ENCODE measurements around the gene METTL3. TPM values are rescaled to one million over a fixed set of nuclear protein-coding genes. Genes with fewer than 3 reads are reported as not detected.

METTL3 gene
- total and polyA plus RNA-seq, 2 of the 13 experiments (the other 11 are each of a cell fraction or from before 2014, with no cell fraction given) = 123 to 130 TPM

DNA sequence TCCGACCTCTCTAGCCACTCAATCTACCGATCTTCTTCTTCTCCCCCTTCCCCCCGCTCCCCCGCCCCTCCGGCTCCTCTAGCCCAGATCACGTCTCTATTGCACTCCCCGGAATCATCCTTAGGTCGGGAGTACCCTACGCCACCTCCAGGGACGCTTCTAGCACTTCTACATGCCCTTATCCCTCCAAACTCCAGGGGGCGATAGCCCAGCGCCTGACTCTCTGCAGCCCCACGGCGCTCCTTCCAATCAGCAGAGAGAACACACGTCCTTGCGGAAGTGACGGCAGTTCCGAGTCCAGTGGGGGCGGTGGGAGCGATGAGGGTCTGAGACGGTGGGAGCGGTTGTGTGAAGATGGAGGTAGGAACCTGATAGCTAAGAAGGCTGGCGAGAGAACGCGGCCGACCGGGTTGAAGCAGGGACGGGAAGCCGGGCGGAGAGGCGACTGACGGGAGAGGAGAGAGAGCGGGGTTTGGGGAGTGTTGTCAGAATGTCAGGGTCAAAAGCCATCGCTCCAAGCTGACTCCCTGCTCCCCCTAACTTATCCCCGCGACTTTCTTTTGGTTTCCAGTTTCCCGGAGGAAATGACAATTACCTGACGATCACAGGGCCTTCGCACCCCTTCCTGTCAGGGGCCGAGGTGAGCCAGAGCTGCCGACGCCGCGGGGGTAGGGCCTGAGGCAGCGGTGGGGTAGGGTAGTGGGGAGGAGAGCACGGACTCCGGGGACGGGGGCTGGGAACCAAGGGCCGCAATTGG lies 34.0 kb downstream of the METTL3 start, which contains the start of the genes RAB2B and TOX4 (continued):
- TF ChIP-seq MLLT10 (CRISPR knock-in tag; IDR thresholded peaks at IDR 0.05) (no peak), ZNF879 (CRISPR knock-in tag; IDR thresholded peaks at IDR 0.05) (0 out of 2 replicates have a peak, but pooled peaks have one; percentile 65), ZNF275 (CRISPR knock-in tag; IDR thresholded peaks at IDR 0.05; ENCODE audit: borderline replicate concordance) (peak; percentile 92), TMF1 (CRISPR knock-in tag; IDR thresholded peaks at IDR 0.05; ENCODE audit: low read depth) (peak; percentile 52), PRMT3 (CRISPR knock-in tag; IDR thresholded peaks at IDR 0.05; ENCODE audit: borderline replicate concordance, low read depth) (no peak), NFE2 (CRISPR knock-in tag; IDR thresholded peaks at IDR 0.05) (no peak), TFDP1 (CRISPR knock-in tag; IDR thresholded peaks at IDR 0.05; ENCODE audit: borderline replicate concordance) (peak; percentile 51; the same call in 1 of the 2 replicates), ZNF577 (CRISPR knock-in tag; IDR thresholded peaks at IDR 0.05; ENCODE audit: borderline replicate concordance, low read depth) (no peak; the same call in 1 of the 2 replicates), REST (IDR thresholded peaks at IDR 0.05; ENCODE audit: borderline replicate concordance in 1 of 2, low read depth in 1 of 2, low read length in 2 of 2) (0 out of 4 replicates have a peak, but pooled peaks of 1 of the 2 experiments have one; percentile 29), ZSCAN9 (CRISPR knock-in tag; IDR thresholded peaks at IDR 0.05; ENCODE audit: borderline replicate concordance) (peak; percentile 92), MED13 (CRISPR knock-in tag; IDR thresholded peaks at IDR 0.05) (no peak; the same call in 1 of the 2 replicates), CREBL2 (CRISPR knock-in tag; IDR thresholded peaks at IDR 0.05; ENCODE audit: borderline replicate concordance) (0 out of 2 replicates have a peak, but pooled peaks have one; percentile 69), CBX2 (IDR thresholded peaks at IDR 0.05; ENCODE audit: low read depth, low read length) (no peak), CBX2 (CRISPR knock-in tag; IDR thresholded peaks at IDR 0.05; ENCODE audit: low read depth) (no peak; the same call in 1 of the 2 replicates), BCL6 (CRISPR knock-in tag; IDR thresholded peaks at IDR 0.05) (peak; percentile 70), SMARCC2 (IDR thresholded peaks at IDR 0.05) (no peak), SRF (IDR thresholded peaks at IDR 0.05; ENCODE audit: low read depth, low read length) (peak; percentile 24; the same call in 1 of the 2 replicates), ZNF788 (CRISPR knock-in tag; IDR thresholded peaks at IDR 0.05; ENCODE audit: borderline replicate concordance) (peak; percentile 88), STAG1 (CRISPR knock-in tag; IDR thresholded peaks at IDR 0.05) (peak; percentile 29; the same call in 1 of the 2 replicates), ZNF296 (CRISPR knock-in tag; conservative IDR thresholded peaks at IDR 0.05) (no peak; the same call in 1 of the 2 replicates), POLR2AphosphoS5 (IDR thresholded peaks at IDR 0.05; ENCODE audit: low read depth, low read length) (peak; percentile 98), PAF1 (CRISPR knock-in tag; IDR thresholded peaks at IDR 0.05) (no peak)
- TF ChIP-seq, protein P1, sequence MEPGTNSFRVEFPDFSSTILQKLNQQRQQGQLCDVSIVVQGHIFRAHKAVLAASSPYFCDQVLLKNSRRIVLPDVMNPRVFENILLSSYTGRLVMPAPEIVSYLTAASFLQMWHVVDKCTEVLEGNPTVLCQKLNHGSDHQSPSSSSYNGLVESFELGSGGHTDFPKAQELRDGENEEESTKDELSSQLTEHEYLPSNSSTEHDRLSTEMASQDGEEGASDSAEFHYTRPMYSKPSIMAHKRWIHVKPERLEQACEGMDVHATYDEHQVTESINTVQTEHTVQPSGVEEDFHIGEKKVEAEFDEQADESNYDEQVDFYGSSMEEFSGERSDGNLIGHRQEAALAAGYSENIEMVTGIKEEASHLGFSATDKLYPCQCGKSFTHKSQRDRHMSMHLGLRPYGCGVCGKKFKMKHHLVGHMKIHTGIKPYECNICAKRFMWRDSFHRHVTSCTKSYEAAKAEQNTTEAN (CRISPR knock-in tag; conservative IDR thresholded peaks at IDR 0.05) = peak; percentile 77
